Measurements from ENCODE around the gene COL1A2. TPM values are rescaled to one million over a fixed set of nuclear protein-coding genes. Genes with fewer than 3 reads are reported as not detected.

Gene COL1A2
- total RNA-seq, 1 experiment from 2014 or later = not detected

- H3K27me3 Mint-ChIP-seq (ENCODE audit: unreplicated experiment) = no peaks in the 10 kb centered on the region
- intact Hi-C loops (cut with micrococcal nuclease; ENCODE audit: unreplicated experiment) = no loop called here
- H3K9me3 Mint-ChIP-seq (ENCODE audit: low read depth, unreplicated experiment) = no peaks in the 10 kb centered on the region
- H3K4me1 Mint-ChIP-seq (ENCODE audit: low read depth, unreplicated experiment) = no peaks in the 10 kb centered on the region
- CTCF ChIA-PET = interaction anchor here (0.7 kb wide), 1 partner anchor 57 kb away, joined by 6 read pairs; no protein-coding TSS in a partner anchor
- H3K27ac Mint-ChIP-seq (ENCODE audit: unreplicated experiment) = no peak overlapping the region
- DNase-seq = no peak
- H3K36me3 Mint-ChIP-seq (ENCODE audit: insufficient read depth, unreplicated experiment) = no peaks in the 10 kb centered on the region
- BruUV-seq (replicated peaks) = no TSS peak
- no peak for TF ChIP-seq CTCF (IDR thresholded peaks at IDR 0.05; ENCODE audit: unreplicated experiment)
- H3K4me3 Mint-ChIP-seq (ENCODE audit: low read depth, unreplicated experiment) = no peak overlapping the region
These were observed 6.2 kb upstream of the COL1A2 start for GRCh38 chr7:94388540-94388939.

GRCh38 chr7:94389381-94389780, 5.3 kb upstream of the COL1A2 start:
- Mint-ChIP-seq H3K27ac (ENCODE audit: unreplicated experiment) (no peak overlapping the region), H3K4me1 (ENCODE audit: low read depth, unreplicated experiment) (no peaks in the 10 kb centered on the region), H3K9me3 (ENCODE audit: low read depth, unreplicated experiment) (no peaks in the 10 kb centered on the region), H3K36me3 (ENCODE audit: insufficient read depth, unreplicated experiment) (no peaks in the 10 kb centered on the region), H3K4me3 (ENCODE audit: low read depth, unreplicated experiment) (no peak overlapping the region), H3K27me3 (ENCODE audit: unreplicated experiment) (no peaks in the 10 kb centered on the region)
- intact Hi-C loops (cut with micrococcal nuclease; ENCODE audit: unreplicated experiment) = no loop called here
- no TSS peak for BruUV-seq (replicated peaks)
- no peak for DNase-seq
- TF ChIP-seq CTCF (IDR thresholded peaks at IDR 0.05; ENCODE audit: unreplicated experiment) = no peak
- CTCF ChIA-PET = no interaction called here

GRCh38 chr7:94391726-94392392, 2.8 kb upstream of the COL1A2 start:
- Mint-ChIP-seq H3K27me3 (ENCODE audit: unreplicated experiment) (no peaks in the 10 kb centered on the region), H3K27ac (ENCODE audit: unreplicated experiment) (no peak overlapping the region), H3K4me3 (ENCODE audit: low read depth, unreplicated experiment) (no peak overlapping the region), H3K9me3 (ENCODE audit: low read depth, unreplicated experiment) (no peaks in the 10 kb centered on the region), H3K36me3 (ENCODE audit: insufficient read depth, unreplicated experiment) (no peaks in the 10 kb centered on the region), H3K4me1 (ENCODE audit: low read depth, unreplicated experiment) (no peaks in the 10 kb centered on the region)
- no TSS peak for BruUV-seq (replicated peaks)
- intact Hi-C loops (cut with micrococcal nuclease; ENCODE audit: unreplicated experiment) = no loop called here
- no peak for TF ChIP-seq CTCF (IDR thresholded peaks at IDR 0.05; ENCODE audit: unreplicated experiment)
- no peak for DNase-seq
- CTCF ChIA-PET = no interaction called here

GRCh38 chr7:94392393-94392786, 2.3 kb upstream of the COL1A2 start:
- H3K9me3 Mint-ChIP-seq (ENCODE audit: low read depth, unreplicated experiment) = no peaks in the 10 kb centered on the region
- no peak overlapping the region for H3K27ac Mint-ChIP-seq (ENCODE audit: unreplicated experiment)
- no peak overlapping the region for H3K4me3 Mint-ChIP-seq (ENCODE audit: low read depth, unreplicated experiment)
- H3K36me3 Mint-ChIP-seq (ENCODE audit: insufficient read depth, unreplicated experiment) = no peaks in the 10 kb centered on the region
- no peaks in the 10 kb centered on the region for H3K27me3 Mint-ChIP-seq (ENCODE audit: unreplicated experiment)
- BruUV-seq (replicated peaks) = no TSS peak
- no peaks in the 10 kb centered on the region for H3K4me1 Mint-ChIP-seq (ENCODE audit: low read depth, unreplicated experiment)
- TF ChIP-seq CTCF (IDR thresholded peaks at IDR 0.05; ENCODE audit: unreplicated experiment) = no peak
- intact Hi-C loops (cut with micrococcal nuclease; ENCODE audit: unreplicated experiment) = no loop called here
- CTCF ChIA-PET = no interaction called here
- DNase-seq = no peak
